Measurements from ENCODE around the gene LMO7.
A peak's percentile ranks its signal among the peaks of the same experiment; 100 is the strongest.

The LMO7 gene

GRCh38 chr13:75660694-75661093 lies 24.6 kb downstream of the LMO7 start:
- Histone ChIP-seq H3K79me1 (ENCODE audit: low read length) (no peaks in the 10 kb centered on the region), H3K4me1 (ENCODE audit: control insufficient read depth in 1 of 2, insufficient read depth in 2 of 2, low read length in 2 of 2) (no peaks in the 10 kb centered on the region), H2AK5ac (ENCODE audit: low read length) (no peak overlapping the region), H4K91ac (ENCODE audit: low read depth, low read length) (no peak overlapping the region), H3K23ac (ENCODE audit: low read length) (no peak overlapping the region), H3K4me3 (ENCODE audit: low read depth, low read length) (no peak overlapping the region), H3K27ac (ENCODE audit: low read depth, low read length) (no peak overlapping the region), H3K4me2 (ENCODE audit: low read length) (no peak overlapping the region), H2BK12ac (ENCODE audit: low read length) (no peak overlapping the region), H4K8ac (ENCODE audit: low read depth, low read length) (no peak overlapping the region), H2BK5ac (ENCODE audit: low read depth, low read length, poor library complexity) (no peak overlapping the region), H3K14ac (ENCODE audit: low read length) (no peak overlapping the region), H2BK120ac (ENCODE audit: insufficient read depth, low read length, poor library complexity) (no peak overlapping the region), H3K27me3 (ENCODE audit: insufficient read depth, low read length) (no peaks in the 10 kb centered on the region), H3K36me3 (ENCODE audit: control insufficient read depth in 1 of 2, insufficient read depth in 2 of 2, low read length in 2 of 2) (no peaks in the 10 kb centered on the region), H4K12ac (ENCODE audit: low read depth, low read length) (no peak overlapping the region), H3K9ac (ENCODE audit: low read length) (no peak overlapping the region), H3K9me3 (ENCODE audit: insufficient read depth, low read depth, low read length) (no peaks in the 10 kb centered on the region), H3K79me2 (ENCODE audit: control insufficient read depth, insufficient read depth, low read length, poor library complexity) (no peaks in the 10 kb centered on the region), H3K4ac (ENCODE audit: low read depth, low read length) (no peak overlapping the region), H2AFZ (ENCODE audit: insufficient read depth, low read length, poor library complexity) (no peak overlapping the region), H3K18ac (ENCODE audit: low read length) (no peak overlapping the region)
- WGBS (ENCODE audit: extremely low coverage, insufficient coverage, insufficient read length) = no CpG with 5 or more reads among the region's 3 CpGs
- no peak for DNase-seq

GRCh38 chr13:75661443-75661842 lies 25.3 kb downstream of the LMO7 start:
- Histone ChIP-seq H3K14ac (ENCODE audit: low read length) (no peak overlapping the region), H2AFZ (ENCODE audit: insufficient read depth, low read length, poor library complexity) (no peak overlapping the region), H3K9me3 (ENCODE audit: insufficient read depth, low read depth, low read length) (no peaks in the 10 kb centered on the region), H2AK5ac (ENCODE audit: low read length) (no peak overlapping the region), H3K18ac (ENCODE audit: low read length) (no peak overlapping the region), H3K4me2 (ENCODE audit: low read length) (no peak overlapping the region), H2BK120ac (ENCODE audit: insufficient read depth, low read length, poor library complexity) (no peak overlapping the region), H3K27ac (ENCODE audit: low read depth, low read length) (no peak overlapping the region), H4K8ac (ENCODE audit: low read depth, low read length) (no peak overlapping the region), H4K91ac (ENCODE audit: low read depth, low read length) (no peak overlapping the region), H3K4ac (ENCODE audit: low read depth, low read length) (no peak overlapping the region), H3K36me3 (ENCODE audit: control insufficient read depth in 1 of 2, insufficient read depth in 2 of 2, low read length in 2 of 2) (no peaks in the 10 kb centered on the region), H3K4me3 (ENCODE audit: low read depth, low read length) (no peak overlapping the region), H3K9ac (ENCODE audit: low read length) (no peak overlapping the region), H4K12ac (ENCODE audit: low read depth, low read length) (no peak overlapping the region), H3K23ac (ENCODE audit: low read length) (no peak overlapping the region), H2BK5ac (ENCODE audit: low read depth, low read length, poor library complexity) (no peak overlapping the region), H3K4me1 (ENCODE audit: control insufficient read depth in 1 of 2, insufficient read depth in 2 of 2, low read length in 2 of 2) (no peaks in the 10 kb centered on the region), H3K79me1 (ENCODE audit: low read length) (no peaks in the 10 kb centered on the region), H3K79me2 (ENCODE audit: control insufficient read depth, insufficient read depth, low read length, poor library complexity) (no peaks in the 10 kb centered on the region), H2BK12ac (ENCODE audit: low read length) (no peak overlapping the region), H3K27me3 (ENCODE audit: insufficient read depth, low read length) (no peaks in the 10 kb centered on the region)
- no CpG with 5 or more reads among the region's 4 CpGs for WGBS (ENCODE audit: extremely low coverage, insufficient coverage, insufficient read length)
- DNase-seq = no peak

GRCh38 chr13:75666646-75667351 lies 30.7 kb downstream of the LMO7 start:
- no peak overlapping the region for H4K91ac ChIP-seq (ENCODE audit: low read depth, low read length)
- no peak overlapping the region for H2AFZ ChIP-seq (ENCODE audit: insufficient read depth, low read length, poor library complexity)
- no peak overlapping the region for H3K23ac ChIP-seq (ENCODE audit: low read length)
- H3K27me3 ChIP-seq (ENCODE audit: insufficient read depth, low read length) = no peaks in the 10 kb centered on the region
- no peak overlapping the region for H3K9ac ChIP-seq (ENCODE audit: low read length)
- no peak overlapping the region for H2AK5ac ChIP-seq (ENCODE audit: low read length)
- no peak overlapping the region for H3K14ac ChIP-seq (ENCODE audit: low read length)
- no peak overlapping the region for H3K18ac ChIP-seq (ENCODE audit: low read length)
- no peak overlapping the region for H3K27ac ChIP-seq (ENCODE audit: low read depth, low read length)
- no peak overlapping the region for H2BK120ac ChIP-seq (ENCODE audit: insufficient read depth, low read length, poor library complexity)
- peaks cover 0 to 1% of the 10 kb centered on the region in 2 experiments for H3K4me1 ChIP-seq (ENCODE audit: control insufficient read depth in 1 of 2, insufficient read depth in 2 of 2, low read length in 2 of 2)
- peak; percentile 80 to 90 for DNase-seq
- H3K79me1 ChIP-seq (ENCODE audit: low read length) = no peaks in the 10 kb centered on the region
- no peak overlapping the region for H4K12ac ChIP-seq (ENCODE audit: low read depth, low read length)
- H3K4ac ChIP-seq (ENCODE audit: low read depth, low read length) = no peak overlapping the region
- no peaks in the 10 kb centered on the region for H3K36me3 ChIP-seq (ENCODE audit: control insufficient read depth in 1 of 2, insufficient read depth in 2 of 2, low read length in 2 of 2)
- H3K4me3 ChIP-seq (ENCODE audit: low read depth, low read length) = no peak overlapping the region
- no peak overlapping the region for H4K8ac ChIP-seq (ENCODE audit: low read depth, low read length)
- no peaks in the 10 kb centered on the region for H3K9me3 ChIP-seq (ENCODE audit: insufficient read depth, low read depth, low read length)
- H3K4me2 ChIP-seq (ENCODE audit: low read length) = no peak overlapping the region
- H3K79me2 ChIP-seq (ENCODE audit: control insufficient read depth, insufficient read depth, low read length, poor library complexity) = no peaks in the 10 kb centered on the region
- H2BK5ac ChIP-seq (ENCODE audit: low read depth, low read length, poor library complexity) = no peak overlapping the region
- no CpG with 5 or more reads among the region's 1 CpG for WGBS (ENCODE audit: extremely low coverage, insufficient coverage, insufficient read length)
- no peak overlapping the region for H2BK12ac ChIP-seq (ENCODE audit: low read length)

GRCh38 chr13:75669706-75670105 lies 33.6 kb downstream of the LMO7 start:
- H3K4me1 ChIP-seq (ENCODE audit: control insufficient read depth in 1 of 2, insufficient read depth in 2 of 2, low read length in 2 of 2) = peaks cover 0 to 1% of the 10 kb centered on the region in 2 experiments

More at GRCh38 chr13:75669706-75670105, 33.6 kb downstream of the LMO7 start:
- Histone ChIP-seq H3K9me3 (ENCODE audit: insufficient read depth, low read depth, low read length) (no peaks in the 10 kb centered on the region), H2BK12ac (ENCODE audit: low read length) (no peak overlapping the region), H4K8ac (ENCODE audit: low read depth, low read length) (no peak overlapping the region), H3K18ac (ENCODE audit: low read length) (no peak overlapping the region), H3K79me1 (ENCODE audit: low read length) (no peaks in the 10 kb centered on the region), H2AK5ac (ENCODE audit: low read length) (no peak overlapping the region), H4K91ac (ENCODE audit: low read depth, low read length) (no peak overlapping the region), H3K27me3 (ENCODE audit: insufficient read depth, low read length) (no peaks in the 10 kb centered on the region), H3K23ac (ENCODE audit: low read length) (no peak overlapping the region), H3K79me2 (ENCODE audit: control insufficient read depth, insufficient read depth, low read length, poor library complexity) (no peaks in the 10 kb centered on the region), H3K14ac (ENCODE audit: low read length) (no peak overlapping the region), H4K12ac (ENCODE audit: low read depth, low read length) (no peak overlapping the region), H3K4me2 (ENCODE audit: low read length) (no peak overlapping the region), H3K4me3 (ENCODE audit: low read depth, low read length) (no peak overlapping the region), H3K27ac (ENCODE audit: low read depth, low read length) (no peak overlapping the region), H2BK5ac (ENCODE audit: low read depth, low read length, poor library complexity) (no peak overlapping the region), H2BK120ac (ENCODE audit: insufficient read depth, low read length, poor library complexity) (no peak overlapping the region), H3K4ac (ENCODE audit: low read depth, low read length) (no peak overlapping the region), H2AFZ (ENCODE audit: insufficient read depth, low read length, poor library complexity) (no peak overlapping the region), H3K9ac (ENCODE audit: low read length) (no peak overlapping the region), H3K36me3 (ENCODE audit: control insufficient read depth in 1 of 2, insufficient read depth in 2 of 2, low read length in 2 of 2) (no peaks in the 10 kb centered on the region)
- DNase-seq = no peak

All from trophoblast cell (in vitro differentiated cells and primary cell).